Effector memory CD4-positive, alpha-beta T cell (primary cell): ENCODE measurements around the gene SSH3.
"Not testable (repeated sequence)": the region's sequence is repeated elsewhere in the genome, so short reads cannot be mapped to it uniquely, and the experiment has no call there.

Experiments
- DNase-seq, 3 donors: peaks; one replicate each; pipeline ENCODE4 v3.0.0-alpha.2; 2020
- H3K27ac ChIP-seq: 2 replicates; pipeline ENCODE4 v1.7.0; 2013; ENCODE audit warnings: mild to moderate bottlenecking, low read length, moderate library complexity; ENCODE audit not compliant: insufficient read depth, poor library complexity, severe bottlenecking
- H3K27me3 ChIP-seq: replicated peaks from 2 replicates; pipeline ENCODE4 v1.7.0; 2013; ENCODE audit warnings: mild to moderate bottlenecking, low read length; ENCODE audit not compliant: insufficient read depth, control insufficient read depth, poor library complexity, severe bottlenecking
- H3K36me3 ChIP-seq: 2 replicates; pipeline ENCODE4 v1.7.0; 2013; ENCODE audit warnings: mild to moderate bottlenecking, low read length, moderate library complexity; ENCODE audit not compliant: control insufficient read depth, insufficient read depth
- H3K4me1 ChIP-seq: 2 replicates; pipeline ENCODE4 v1.7.0; 2013; ENCODE audit warnings: low read length, mild to moderate bottlenecking; ENCODE audit not compliant: control insufficient read depth, insufficient read depth, poor library complexity, severe bottlenecking
- H3K4me3 ChIP-seq: 2 replicates; pipeline ENCODE4 v1.7.0; 2013; ENCODE audit warnings: low read length, low read depth, mild to moderate bottlenecking; ENCODE audit not compliant: insufficient read depth, poor library complexity, severe bottlenecking
- H3K9me3 ChIP-seq: 2 replicates; pipeline ENCODE4 v1.7.0; 2013; ENCODE audit warnings: mild to moderate bottlenecking, low read length, moderate library complexity; ENCODE audit not compliant: control insufficient read depth

The SSH3 gene

DNA sequence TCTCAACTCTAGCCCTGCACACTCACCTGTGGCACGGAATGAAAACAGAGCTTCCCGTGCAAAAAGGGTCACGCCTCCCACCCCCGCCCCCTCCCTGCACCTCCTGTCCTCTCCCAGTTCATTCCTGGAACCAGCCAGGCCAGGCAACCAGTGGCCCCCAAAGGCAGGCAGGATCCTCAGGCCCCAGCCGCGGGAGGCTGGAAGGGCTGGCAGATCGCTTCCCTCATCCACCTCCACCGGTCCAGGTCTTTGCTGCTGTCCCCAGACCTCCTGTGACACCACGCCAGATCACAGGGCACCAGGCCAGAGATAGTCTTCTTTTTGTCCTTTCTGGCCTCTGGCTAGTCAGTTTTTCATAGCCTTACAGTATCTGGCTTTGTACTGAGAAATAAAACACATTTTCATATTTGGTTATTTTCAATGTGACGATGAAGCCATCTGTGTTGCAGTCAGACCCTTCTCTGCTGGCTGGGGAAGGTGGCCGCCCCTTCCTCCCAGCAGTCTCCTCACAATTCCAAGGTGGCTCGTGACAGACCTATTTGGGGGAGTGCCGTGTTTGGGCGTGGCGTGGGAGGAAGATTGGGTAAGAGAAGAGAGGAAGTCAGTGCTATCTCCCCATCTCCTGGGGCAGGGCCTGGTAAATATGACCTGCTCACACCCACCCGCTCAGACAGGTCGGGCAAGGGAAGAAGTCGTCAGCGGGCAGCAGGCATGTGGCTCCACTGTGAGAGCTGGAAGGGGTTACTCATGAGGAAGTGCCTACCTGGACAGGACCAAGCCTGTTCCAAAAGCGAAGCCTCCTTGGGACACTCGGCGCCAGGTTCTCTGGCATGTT is 9.1 kb downstream of the SSH3 start:
- H3K4me3 ChIP-seq = peak overlapping the region; percentile 7
- no peaks in the 10 kb centered on the region for H3K27me3 ChIP-seq
- H3K9me3 ChIP-seq = no peaks in the 10 kb centered on the region
- peak overlapping the region; percentile 62 for H3K27ac ChIP-seq
- peaks cover 6% of the 10 kb centered on the region for H3K36me3 ChIP-seq
- H3K4me1 ChIP-seq = peaks cover 39% of the 10 kb centered on the region
- DNase-seq = peak; percentile 36 to 49 (median 43)

DNA sequence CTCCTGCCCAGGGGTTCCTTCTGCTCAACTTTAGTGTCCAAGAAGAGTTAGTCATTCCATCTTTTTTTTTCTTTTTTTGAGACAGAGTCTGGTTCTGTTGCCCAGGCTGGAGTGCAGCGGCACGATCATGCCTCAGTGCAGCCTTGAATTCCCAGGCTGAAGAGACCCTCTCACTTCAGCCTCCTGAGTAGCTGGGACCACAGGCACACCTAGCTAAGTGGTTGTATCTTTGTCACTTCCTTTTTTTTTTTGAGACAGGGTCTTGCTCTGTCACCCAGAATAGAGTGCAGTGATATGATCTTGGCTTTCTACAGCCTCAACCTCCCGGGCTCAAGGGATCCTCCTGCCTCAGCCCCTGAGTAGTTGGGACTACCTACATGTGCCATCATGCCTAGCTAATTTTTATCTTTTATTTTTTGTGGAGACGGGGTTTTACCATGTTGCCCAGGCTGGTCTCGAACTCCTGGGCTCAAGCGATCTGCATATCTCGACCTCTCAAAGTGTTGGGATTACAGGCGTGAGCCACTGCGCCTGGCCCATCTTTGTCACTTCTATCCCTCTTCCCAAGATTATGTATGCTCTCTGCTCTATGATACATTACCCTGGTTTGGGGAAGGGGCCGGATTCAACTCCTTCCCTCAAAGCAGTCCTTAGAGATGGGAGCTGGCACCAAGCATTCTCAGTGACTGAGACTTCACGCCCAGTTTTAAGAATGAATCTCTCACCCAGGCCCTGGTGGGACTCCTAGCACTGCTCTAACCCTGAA is 10.0 kb downstream of the SSH3 start:
- H3K9me3 ChIP-seq = no peaks in the 10 kb centered on the region
- no peaks in the 10 kb centered on the region for H3K27me3 ChIP-seq
- H3K4me3 ChIP-seq = peak overlapping the region; percentile 7
- H3K27ac ChIP-seq = peak overlapping the region; percentile 62
- H3K36me3 ChIP-seq = peaks cover 6% of the 10 kb centered on the region
- peaks cover 39% of the 10 kb centered on the region for H3K4me1 ChIP-seq
- DNase-seq = no peak

DNA sequence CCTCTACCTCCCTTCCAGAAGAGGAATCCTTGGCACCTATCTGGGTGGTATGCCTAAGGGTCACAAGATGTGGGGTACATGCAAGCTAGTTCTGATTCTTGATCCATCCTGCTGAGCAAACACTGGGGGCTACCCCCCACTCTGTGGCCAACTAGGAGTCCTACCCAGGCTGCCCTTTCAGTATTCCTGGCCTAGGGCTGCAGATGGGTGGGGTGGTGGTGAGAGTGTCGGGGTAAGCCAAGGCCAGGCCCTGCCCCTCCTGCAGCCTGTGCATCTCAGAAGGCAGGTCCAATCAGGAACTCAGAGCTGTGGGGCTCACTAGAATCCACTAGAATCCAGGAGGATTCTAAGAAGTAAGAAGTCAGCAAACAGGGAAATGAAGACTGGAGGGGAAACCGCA is 10.9 kb downstream of the SSH3 start:
- Histone ChIP-seq H3K27me3 (no peaks in the 10 kb centered on the region), H3K4me1 (peaks cover 39% of the 10 kb centered on the region), H3K27ac (no peak overlapping the region), H3K4me3 (no peak overlapping the region), H3K36me3 (peaks cover 1% of the 10 kb centered on the region), H3K9me3 (no peaks in the 10 kb centered on the region)
- DNase-seq = no peak

DNA sequence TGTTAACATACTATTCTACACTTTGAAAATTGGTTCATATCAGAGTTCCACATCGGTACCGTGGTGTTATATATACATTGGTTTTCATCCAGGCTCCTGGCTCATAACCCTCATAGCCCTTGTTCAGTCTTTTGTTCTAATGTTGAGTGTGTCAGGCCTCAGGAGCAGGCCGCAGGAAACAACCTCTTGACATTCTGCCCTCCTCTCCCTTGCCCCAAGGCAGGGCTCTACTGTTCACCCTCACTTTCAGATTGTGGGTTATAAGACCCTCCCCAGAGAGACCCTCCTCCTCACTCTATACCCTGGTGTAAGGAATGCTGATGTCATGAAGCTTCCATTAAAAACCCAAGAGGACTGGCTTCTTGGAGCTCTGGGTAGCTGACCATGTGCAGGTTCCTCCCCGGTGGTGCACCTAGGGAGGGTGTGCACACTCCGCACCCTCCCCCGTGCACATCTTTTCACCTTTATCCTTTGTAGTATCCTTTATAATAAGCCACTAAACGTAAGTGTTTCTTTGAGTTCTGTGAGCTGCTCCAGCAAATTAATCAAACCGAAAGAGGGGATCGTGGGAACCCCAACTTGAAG is 12.1 kb downstream of the SSH3 start:
- Histone ChIP-seq H3K4me1 (peaks cover 38% of the 10 kb centered on the region), H3K4me3 (no peak overlapping the region), H3K36me3 (no peaks in the 10 kb centered on the region), H3K27me3 (no peaks in the 10 kb centered on the region), H3K27ac (no peak overlapping the region), H3K9me3 (no peaks in the 10 kb centered on the region)
- DNase-seq = no peak

GRCh38 chr11:67316882-67317204 is 13.5 kb downstream of the SSH3 start:
- H3K4me3 ChIP-seq = peak overlapping the region; percentile 76
- DNase-seq = no peak
- H3K27ac ChIP-seq = peak overlapping the region; percentile 72
- H3K36me3 ChIP-seq = no peaks in the 10 kb centered on the region
- no peaks in the 10 kb centered on the region for H3K27me3 ChIP-seq
- no peaks in the 10 kb centered on the region for H3K9me3 ChIP-seq
- H3K4me1 ChIP-seq = peaks cover 25% of the 10 kb centered on the region

DNA sequence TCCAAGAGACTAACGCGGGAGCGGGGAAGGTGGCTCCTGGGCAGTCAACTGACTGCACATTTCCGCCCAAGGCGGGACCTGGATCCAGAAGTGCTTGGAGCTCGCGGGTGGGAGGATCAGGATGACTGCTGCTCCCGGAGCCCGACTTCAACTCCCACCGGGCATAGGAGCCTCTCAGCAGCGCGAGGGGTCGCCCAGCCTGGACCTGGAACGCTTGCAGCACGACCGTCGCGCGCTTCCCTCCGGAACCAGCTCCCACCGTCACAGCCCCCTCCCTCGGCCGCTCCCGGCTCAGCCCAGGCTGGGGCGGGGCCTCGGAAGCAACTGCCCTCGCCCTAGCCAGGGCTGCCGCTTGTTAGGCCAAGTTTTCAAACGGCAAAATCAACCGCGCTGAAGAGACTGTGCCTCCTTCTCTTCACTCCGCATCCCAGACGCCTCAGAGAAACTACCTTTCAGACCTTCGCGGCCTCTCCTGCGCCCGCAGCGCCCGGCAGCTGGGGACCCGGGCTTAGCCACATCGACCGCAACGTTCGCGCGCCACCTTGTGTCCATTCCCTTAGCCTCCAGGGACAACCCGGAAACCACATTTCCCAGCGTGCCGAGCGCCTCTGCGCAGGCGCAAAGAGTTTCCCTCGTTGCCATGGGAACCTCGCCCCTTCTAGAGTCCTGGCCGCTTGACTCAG is 14.0 kb downstream of the SSH3 start:
- H3K9me3 ChIP-seq = no peaks in the 10 kb centered on the region
- H3K27me3 ChIP-seq = no peaks in the 10 kb centered on the region
- H3K4me3 ChIP-seq = peak overlapping the region; percentile 76
- H3K36me3 ChIP-seq = no peaks in the 10 kb centered on the region
- peaks cover 20% of the 10 kb centered on the region for H3K4me1 ChIP-seq
- peak overlapping the region; percentile 72 for H3K27ac ChIP-seq
- DNase-seq = peak; percentile 96 to 99 (median 97)

GRCh38 chr11:67317888-67318555 is 14.7 kb downstream of the SSH3 start:
- peak in 1 of 3 donors; percentile 26 for DNase-seq
- H3K27ac ChIP-seq = peak overlapping the region; percentile 72

DNA sequence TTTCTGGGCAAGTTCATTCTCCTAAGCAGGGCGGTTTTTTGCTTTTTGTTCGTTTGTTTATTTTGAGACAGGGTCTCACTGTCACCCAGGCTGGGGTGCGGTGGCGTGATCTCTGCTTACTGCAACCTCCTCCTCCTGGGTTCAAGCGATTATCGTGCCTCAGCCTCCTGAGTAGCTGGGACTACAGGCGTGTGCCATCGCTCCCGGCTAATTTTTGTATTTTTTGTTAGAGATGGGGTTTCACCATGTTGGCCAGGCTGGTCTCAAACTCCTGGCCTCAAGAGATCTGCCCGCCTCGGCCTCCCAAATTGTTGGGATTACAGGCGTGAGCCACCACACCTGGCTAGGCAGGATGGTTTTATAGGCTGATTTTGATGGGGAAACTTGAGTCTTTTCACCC is 15.5 kb downstream of the SSH3 start:
- H3K36me3 ChIP-seq, H3K9me3 ChIP-seq, H3K27ac ChIP-seq, H3K4me3 ChIP-seq, H3K27me3 ChIP-seq, H3K4me1 ChIP-seq, DNase-seq: not testable (repeated sequence)

More at GRCh38 chr11:67317888-67318555, 14.7 kb downstream of the SSH3 start:
- Histone ChIP-seq H3K4me3 (peak overlapping the region; percentile 76), H3K27me3 (no peaks in the 10 kb centered on the region), H3K4me1 (peaks cover 13% of the 10 kb centered on the region), H3K9me3 (no peaks in the 10 kb centered on the region), H3K36me3 (no peaks in the 10 kb centered on the region)

DNA sequence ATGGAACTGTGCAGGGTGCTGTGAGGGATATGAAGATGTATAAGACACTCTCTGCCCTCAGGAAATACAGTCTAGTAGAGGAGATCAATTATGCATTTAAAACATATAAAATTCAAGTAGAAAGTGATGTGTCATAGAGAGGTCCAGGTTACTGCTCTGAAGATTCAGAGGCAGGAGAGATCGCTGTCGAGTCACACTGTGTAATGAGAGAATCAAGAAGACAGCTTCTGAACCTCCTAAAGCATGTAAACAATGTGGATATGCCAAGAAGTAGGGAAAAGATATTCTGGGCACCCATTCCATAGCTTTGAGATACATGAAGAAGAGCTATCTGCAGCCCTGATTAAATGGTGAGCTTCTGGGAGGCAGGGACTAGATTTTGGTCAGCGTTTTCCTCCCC is 16.7 kb downstream of the SSH3 start:
- Histone ChIP-seq H3K27ac (no peak overlapping the region), H3K9me3 (no peaks in the 10 kb centered on the region), H3K4me1 (peaks cover 5% of the 10 kb centered on the region), H3K27me3 (no peaks in the 10 kb centered on the region), H3K4me3 (no peak overlapping the region), H3K36me3 (no peaks in the 10 kb centered on the region)
- DNase-seq = no peak
